ENCODE measurements around the gene TLR9.

The TLR9 gene

GRCh38 chr3:52218454-52218853 lies 7.0 kb downstream of the TLR9 start:
- Histone ChIP-seq H3K27ac (no peak overlapping the region), H3K27me3 (ENCODE audit: insufficient read depth, low read depth) (no peaks in the 10 kb centered on the region), H3K36me3 (ENCODE audit: insufficient read depth) (no peaks in the 10 kb centered on the region), H3K79me2 (ENCODE audit: insufficient read depth, low read depth) (no peaks in the 10 kb centered on the region), H3K4me2 (no peak overlapping the region), H3K4me3 (IDR thresholded peaks at IDR 0.05; ENCODE audit: insufficient read depth, low read depth, low read length) (no peak overlapping the region), H2AFZ (ENCODE audit: low read depth) (no peak overlapping the region), H3K4me1 (ENCODE audit: low read depth, poor library complexity, severe bottlenecking) (peaks cover 5% of the 10 kb centered on the region), H3K9ac (no peak overlapping the region), H4K20me1 (ENCODE audit: insufficient read depth) (no peaks in the 10 kb centered on the region)
- TF ChIP-seq CTCF (conservative IDR thresholded peaks at IDR 0.05; ENCODE audit: low read depth, low read length), result no peak

GRCh38 chr3:52218026-52218425 lies 7.4 kb downstream of the TLR9 start:
- H4K20me1 ChIP-seq (ENCODE audit: insufficient read depth), result no peaks in the 10 kb centered on the region

GRCh38 chr3:52217409-52217805 lies 8.0 kb downstream of the TLR9 start:
- TF ChIP-seq CTCF (conservative IDR thresholded peaks at IDR 0.05; ENCODE audit: low read depth, low read length), result no peak
- Histone ChIP-seq H3K27ac (no peak overlapping the region), H2AFZ (ENCODE audit: low read depth) (no peak overlapping the region), H3K4me2 (no peak overlapping the region), H3K27me3 (ENCODE audit: insufficient read depth, low read depth) (no peaks in the 10 kb centered on the region), H4K20me1 (ENCODE audit: insufficient read depth) (no peaks in the 10 kb centered on the region), H3K9ac (no peak overlapping the region), H3K4me3 (IDR thresholded peaks at IDR 0.05; ENCODE audit: insufficient read depth, low read depth, low read length) (no peak overlapping the region), H3K4me1 (ENCODE audit: low read depth, poor library complexity, severe bottlenecking) (peaks cover 5% of the 10 kb centered on the region), H3K36me3 (ENCODE audit: insufficient read depth) (no peaks in the 10 kb centered on the region; the same call in 1 of the 2 replicates), H3K79me2 (ENCODE audit: insufficient read depth, low read depth) (no peaks in the 10 kb centered on the region)

More at GRCh38 chr3:52218026-52218425, 7.4 kb downstream of the TLR9 start:
- no peak overlapping the region for H2AFZ ChIP-seq (ENCODE audit: low read depth)
- no peak overlapping the region for H3K4me2 ChIP-seq
- no peak overlapping the region for H3K9ac ChIP-seq
- no peak overlapping the region for H3K27ac ChIP-seq
- peaks cover 5% of the 10 kb centered on the region for H3K4me1 ChIP-seq (ENCODE audit: low read depth, poor library complexity, severe bottlenecking)
- no peak for TF ChIP-seq CTCF (conservative IDR thresholded peaks at IDR 0.05; ENCODE audit: low read depth, low read length)
- no peaks in the 10 kb centered on the region; the same call in 1 of the 2 replicates for H3K36me3 ChIP-seq (ENCODE audit: insufficient read depth)
- no peaks in the 10 kb centered on the region for H3K27me3 ChIP-seq (ENCODE audit: insufficient read depth, low read depth)
- no peaks in the 10 kb centered on the region for H3K79me2 ChIP-seq (ENCODE audit: insufficient read depth, low read depth)
- no peak overlapping the region for H3K4me3 ChIP-seq (IDR thresholded peaks at IDR 0.05; ENCODE audit: insufficient read depth, low read depth, low read length)

- Histone ChIP-seq H3K9ac (no peak overlapping the region), H3K79me2 (ENCODE audit: insufficient read depth, low read depth) (no peaks in the 10 kb centered on the region), H3K27ac (no peak overlapping the region), H3K36me3 (ENCODE audit: insufficient read depth) (no peaks in the 10 kb centered on the region; the same call in 1 of the 2 replicates), H3K4me1 (ENCODE audit: low read depth, poor library complexity, severe bottlenecking) (peaks cover 5% of the 10 kb centered on the region), H4K20me1 (ENCODE audit: insufficient read depth) (no peaks in the 10 kb centered on the region), H3K27me3 (ENCODE audit: insufficient read depth, low read depth) (no peaks in the 10 kb centered on the region), H3K4me3 (IDR thresholded peaks at IDR 0.05; ENCODE audit: insufficient read depth, low read depth, low read length) (no peak overlapping the region), H2AFZ (ENCODE audit: low read depth) (no peak overlapping the region), H3K4me2 (no peak overlapping the region)
- no peak for TF ChIP-seq CTCF (conservative IDR thresholded peaks at IDR 0.05; ENCODE audit: low read depth, low read length)
Observed at GRCh38 chr3:52216585-52217408, 8.6 kb downstream of the TLR9 start.

Measured in KMS-11 (cell line).